GM19452 (cell line): ENCODE results near the gene ERGIC1.

ENCODE experiments used
- ATAC-seq: cut with Tn5 transposase; IDR thresholded peaks from one replicate; pipeline ENCODE4 v1.9.1; 2021; ENCODE audit not compliant: unreplicated experiment

The ERGIC1 gene

DNA sequence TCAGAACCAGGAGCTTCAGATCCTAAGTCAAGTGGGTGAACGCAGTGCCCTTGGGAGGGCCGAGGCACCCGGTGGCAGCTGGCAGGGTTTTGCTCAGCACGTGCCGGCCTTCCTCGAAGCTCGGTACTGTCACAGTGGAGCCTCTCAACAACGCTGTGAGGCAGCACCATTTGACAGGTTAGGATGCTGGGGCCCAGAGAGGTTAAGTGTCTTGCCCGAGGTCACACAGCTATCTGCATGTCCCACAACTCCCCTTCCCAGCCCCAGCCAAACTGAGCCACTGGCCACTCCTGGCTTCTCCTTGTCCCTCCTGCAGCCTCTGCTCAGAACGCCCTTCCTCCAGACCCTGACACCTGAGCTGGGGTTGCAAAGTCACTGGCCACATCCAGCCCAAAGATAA, 81.5 kb downstream of the ERGIC1 start:
- no peak for ATAC-seq

DNA sequence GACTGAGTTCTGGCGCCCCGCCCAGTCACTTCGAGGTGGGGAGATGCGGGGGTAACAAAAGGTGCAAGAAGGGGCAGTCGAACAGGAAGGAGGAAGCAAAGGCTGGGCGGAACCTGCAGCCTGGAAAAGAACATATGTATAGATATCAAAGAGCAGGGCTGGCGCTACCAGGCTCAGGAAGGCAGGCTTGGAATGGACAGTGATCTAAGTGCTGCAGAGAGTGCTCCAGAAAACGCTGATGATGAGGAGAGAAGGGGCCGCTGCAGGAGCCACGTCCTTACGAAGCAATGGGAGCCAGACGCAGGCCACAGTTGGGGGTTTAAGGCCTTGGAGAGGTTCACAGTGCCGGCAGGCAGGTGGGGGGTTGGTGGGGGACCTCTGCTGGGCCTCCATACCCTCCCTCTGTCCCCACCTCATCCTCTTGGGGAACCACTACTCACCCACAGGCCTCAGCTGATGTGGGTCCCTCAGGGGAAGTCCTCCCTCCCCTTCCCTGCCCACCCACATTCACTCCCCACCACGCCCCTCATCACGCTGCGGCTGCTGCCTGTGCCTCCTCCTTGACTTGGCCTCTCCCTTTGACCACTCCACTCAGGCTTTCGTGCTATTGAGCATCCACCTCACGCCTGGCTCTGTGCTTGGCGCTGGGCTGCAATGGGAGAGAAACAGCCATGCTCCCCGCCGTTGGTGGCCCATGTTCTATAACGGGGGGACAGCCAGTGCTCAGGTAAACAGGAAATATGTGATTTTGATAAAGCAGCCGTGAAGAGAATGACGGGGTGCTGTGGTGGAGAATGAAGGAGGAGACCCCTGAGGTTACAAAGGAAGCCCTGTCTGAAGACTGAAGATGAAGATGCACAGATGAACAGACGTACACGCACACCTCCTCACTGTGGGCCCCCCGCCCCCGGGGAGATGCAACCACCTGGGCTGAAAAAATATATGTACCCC, 84.6 kb downstream of the ERGIC1 start:
- ATAC-seq: no peak

DNA sequence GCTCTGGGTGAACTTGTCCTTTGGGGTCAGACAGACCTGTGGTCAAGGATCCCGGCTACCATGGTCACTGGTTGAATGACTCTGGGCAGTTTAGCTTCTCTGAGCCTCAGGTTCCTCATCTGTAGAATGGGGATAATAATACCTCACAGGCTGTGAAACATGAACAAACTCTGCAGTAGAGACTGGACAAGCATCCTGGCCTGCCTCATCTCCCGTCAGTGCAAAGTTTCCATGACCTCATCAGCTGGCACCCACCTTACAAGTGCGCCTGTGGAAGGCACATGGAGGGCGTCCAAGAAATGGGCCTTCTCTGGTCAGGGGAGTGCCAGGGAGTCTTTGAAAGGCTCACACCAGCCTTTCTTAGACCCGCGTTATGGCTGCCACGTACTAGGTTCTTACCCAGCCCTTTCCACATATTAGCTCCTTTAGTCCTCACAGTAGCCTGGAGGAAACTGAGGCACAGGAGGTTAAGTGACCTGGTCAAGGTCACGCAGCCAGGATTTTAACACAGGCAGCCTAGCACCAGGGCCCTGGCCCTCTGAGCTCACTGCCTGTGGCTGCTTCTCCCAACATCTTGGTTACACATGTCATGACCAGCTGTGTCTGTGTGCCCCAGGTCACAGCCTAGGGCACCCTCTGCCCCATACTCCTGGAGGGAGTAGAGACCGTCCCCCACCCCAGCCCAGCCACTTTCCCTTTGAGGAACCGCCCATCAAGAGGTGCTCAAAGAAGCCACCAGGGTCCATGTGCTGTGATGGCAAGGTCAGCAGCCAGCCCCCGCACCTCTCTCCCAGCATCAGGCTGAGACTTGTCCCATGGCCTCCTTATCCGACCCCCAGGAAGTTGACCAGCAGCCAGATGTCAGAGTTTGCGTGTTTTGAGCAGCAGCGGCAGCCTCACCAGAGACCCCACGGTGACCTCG, 85.7 kb downstream of the ERGIC1 start:
- no peak for ATAC-seq

DNA sequence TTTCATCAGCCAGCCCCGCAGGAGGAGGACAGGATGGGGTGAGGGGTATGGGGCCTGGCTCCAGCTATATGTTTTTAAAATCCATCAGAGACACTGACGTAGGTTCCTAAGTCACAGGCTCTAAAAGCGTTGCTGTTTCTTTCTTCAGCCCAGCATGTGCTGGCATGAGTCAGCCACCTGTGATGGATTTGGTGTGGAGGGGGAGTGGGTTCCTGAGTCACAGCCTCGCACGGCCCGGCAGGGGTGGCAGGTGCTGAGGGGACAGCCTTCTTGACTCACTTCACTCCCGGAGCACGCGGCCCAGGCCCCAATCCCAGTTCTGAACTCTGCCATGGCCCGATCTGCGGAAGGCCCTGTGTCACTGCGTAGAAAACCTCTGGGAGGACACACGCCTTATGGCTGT, 86.4 kb downstream of the ERGIC1 start:
- no peak for ATAC-seq

DNA sequence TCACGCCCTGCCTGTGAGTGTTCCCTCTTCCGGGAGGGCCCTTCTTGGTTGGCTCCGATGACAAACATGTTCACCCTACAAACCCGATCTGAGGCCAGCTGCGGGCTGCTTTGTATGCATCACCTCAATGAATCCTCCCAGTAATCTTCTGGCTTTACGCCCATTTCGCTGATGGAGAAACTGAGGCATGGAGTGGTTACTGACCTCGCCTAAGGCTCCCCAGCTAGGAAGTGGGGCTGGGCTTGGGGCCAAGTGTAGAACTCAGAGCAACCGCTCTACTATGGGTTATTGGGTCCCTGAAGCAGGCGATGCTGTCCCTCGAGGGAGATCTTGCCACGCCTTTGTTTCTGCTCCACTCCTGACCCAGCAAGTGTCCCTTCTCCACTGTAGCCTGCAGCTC, 86.9 kb downstream of the ERGIC1 start:
- ATAC-seq: no peak

DNA sequence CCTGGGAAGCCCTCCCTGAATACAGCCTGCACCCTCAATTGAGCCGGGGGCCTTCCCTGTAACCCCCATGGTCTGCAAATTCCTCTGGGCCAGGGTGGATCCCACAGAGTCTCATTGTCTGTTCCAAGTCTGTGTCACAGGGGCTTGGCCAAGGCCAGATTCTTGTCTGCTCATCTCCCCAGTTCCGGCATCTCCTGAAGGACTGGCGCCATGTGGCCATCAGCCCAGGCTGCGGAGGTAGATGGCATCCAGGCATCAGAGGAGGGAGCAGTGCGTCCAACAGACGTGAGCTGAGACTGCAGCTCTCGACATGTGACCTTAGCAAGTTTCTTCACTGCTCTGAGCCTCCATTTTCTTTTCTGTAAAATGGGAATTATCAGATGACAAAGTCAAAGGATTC, 87.9 kb downstream of the ERGIC1 start:
- no peak for ATAC-seq

DNA sequence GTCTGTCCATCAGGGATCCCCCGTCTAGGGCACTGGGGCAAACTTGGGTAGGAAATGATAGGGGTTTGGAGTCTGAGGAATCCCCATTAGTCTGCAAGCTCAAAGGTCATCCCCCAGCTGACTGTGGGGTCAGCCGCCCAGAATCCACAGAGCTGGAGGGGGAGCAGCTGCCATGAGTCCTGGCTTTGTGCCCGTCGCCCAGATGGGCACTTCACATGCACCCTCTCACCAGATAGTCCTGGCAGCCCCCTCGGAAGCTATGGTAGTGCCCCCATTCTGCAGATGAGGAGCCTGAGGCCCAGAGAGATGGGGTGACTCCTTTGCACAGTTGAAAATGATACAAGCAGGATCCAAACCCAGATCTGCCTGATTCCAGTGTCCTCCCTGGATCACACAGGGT, 89.5 kb downstream of the ERGIC1 start:
- ATAC-seq: no peak

DNA sequence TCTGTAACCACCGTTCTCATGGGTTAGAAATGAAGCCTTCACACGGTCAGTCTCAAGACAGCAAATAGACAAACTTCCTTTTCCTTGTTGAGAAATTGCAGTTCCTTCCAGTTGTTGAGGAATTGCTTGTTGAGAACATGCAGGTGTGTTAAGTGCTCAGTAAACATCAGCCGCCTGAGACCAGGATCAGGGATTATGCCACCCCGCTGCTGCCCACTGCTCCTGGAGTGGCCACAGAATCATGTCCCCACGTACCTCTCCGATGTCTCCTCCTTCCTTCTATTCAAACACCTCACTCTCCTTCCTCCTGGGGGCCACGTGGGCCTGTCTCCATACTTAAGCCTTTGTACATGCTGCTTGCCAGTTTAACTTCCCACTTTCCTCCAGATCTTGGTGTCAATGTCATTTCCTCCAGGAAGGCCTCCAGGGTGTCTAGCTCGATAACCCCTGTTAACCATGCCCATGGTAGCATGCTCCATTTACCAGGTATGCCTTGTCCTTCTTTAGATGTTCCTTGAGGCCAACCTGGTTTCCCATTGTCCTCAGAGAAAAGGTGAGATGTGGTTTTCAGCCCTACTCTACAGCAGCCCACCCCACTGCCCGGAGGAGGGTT, 91.4 kb downstream of the ERGIC1 start:
- ATAC-seq: no peak

- ATAC-seq: no peak
These were observed 92.0 kb downstream of the ERGIC1 start for GRCh38 chr5:172926008-172926523.

DNA sequence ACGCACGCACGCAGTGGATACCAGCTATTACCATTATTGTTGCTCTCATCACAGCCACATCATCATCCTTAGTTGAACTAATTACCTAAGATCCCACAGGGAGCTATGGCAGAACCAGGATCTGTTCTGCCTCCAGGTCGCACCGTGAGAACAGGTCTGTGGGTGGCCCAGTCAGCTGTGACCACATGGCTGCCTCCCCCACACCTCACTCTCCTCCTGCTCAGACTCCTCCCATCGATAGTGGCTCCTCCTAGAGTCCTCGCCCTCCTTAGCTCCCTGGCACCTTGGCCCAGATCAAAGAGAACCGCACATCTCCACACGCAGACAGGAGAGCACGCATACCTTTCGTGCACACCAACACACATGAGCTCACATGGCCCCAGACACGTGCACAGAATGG, 92.7 kb downstream of the ERGIC1 start:
- no peak for ATAC-seq

GRCh38 chr5:172929371-172929838, 95.4 kb downstream of the ERGIC1 start:
- ATAC-seq: no peak

- no peak for ATAC-seq
These were observed 97.0 kb downstream of the ERGIC1 start for GRCh38 chr5:172931001-172931536.

- no peak for ATAC-seq
These were observed 98.4 kb downstream of the ERGIC1 start for GRCh38 chr5:172932313-172933017.

DNA sequence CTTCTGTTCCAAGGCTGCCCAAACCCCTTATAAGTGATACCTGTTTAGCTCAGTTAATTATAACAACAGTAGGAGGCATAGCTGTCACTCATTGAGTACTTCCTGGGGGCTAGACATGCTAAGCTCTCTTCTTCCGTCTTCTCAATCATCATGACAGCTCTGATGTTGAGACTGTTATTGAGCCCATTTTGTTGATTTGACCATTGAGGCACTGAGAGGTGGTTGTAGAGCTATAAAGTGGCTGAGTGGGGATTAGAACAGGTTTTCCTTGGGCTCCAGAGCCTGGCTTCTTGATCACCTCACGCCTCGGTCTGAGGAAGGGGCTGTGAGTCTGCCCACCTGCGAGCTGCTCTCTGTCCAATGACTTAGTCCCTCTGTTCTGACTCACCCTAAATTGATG, 99.2 kb downstream of the ERGIC1 start:
- ATAC-seq: no peak

DNA sequence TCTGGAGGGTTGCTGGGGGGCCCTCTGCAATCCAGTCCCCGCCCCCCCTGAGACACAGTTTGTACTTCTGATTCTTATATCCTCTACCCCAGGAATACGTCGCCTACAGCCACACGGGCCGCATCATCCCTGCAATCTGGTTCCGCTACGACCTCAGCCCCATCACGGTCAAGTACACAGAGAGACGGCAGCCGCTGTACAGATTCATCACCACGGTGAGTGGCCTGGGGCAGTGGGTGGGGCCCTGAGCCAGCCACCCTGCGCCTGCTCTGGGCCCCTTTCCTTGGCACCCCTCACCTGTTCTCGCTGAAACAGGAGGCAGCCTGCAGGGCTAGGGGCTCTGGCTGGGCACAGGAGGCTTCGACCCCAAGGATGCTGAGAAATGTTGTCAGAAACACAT, 101.0 kb downstream of the ERGIC1 start:
- no peak for ATAC-seq

- ATAC-seq: no peak
These were observed 102.3 kb downstream of the ERGIC1 start for GRCh38 chr5:172936401-172936800.

DNA sequence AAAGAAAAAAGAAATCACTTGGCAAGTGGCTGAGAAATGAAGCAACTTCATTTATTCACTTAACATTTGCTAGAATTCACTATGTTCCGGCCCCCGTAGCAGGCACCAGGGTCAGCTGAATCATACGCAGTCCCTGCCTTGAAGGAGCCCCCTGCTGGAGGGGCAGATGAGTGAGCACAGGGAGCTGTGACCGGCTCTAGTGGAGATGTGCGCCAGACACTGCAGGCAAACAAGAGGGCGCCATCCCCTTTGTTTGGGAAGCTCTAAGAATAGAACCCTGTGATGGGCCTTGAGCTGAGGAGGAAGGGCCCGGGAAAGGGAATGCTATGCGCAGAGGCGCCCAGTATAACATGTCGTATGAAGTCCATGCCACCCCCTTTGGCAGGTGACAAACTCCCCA, 105.0 kb downstream of the ERGIC1 start:
- no peak for ATAC-seq

GRCh38 chr5:172939611-172940267, 105.7 kb downstream of the ERGIC1 start:
- ATAC-seq: no peak

DNA sequence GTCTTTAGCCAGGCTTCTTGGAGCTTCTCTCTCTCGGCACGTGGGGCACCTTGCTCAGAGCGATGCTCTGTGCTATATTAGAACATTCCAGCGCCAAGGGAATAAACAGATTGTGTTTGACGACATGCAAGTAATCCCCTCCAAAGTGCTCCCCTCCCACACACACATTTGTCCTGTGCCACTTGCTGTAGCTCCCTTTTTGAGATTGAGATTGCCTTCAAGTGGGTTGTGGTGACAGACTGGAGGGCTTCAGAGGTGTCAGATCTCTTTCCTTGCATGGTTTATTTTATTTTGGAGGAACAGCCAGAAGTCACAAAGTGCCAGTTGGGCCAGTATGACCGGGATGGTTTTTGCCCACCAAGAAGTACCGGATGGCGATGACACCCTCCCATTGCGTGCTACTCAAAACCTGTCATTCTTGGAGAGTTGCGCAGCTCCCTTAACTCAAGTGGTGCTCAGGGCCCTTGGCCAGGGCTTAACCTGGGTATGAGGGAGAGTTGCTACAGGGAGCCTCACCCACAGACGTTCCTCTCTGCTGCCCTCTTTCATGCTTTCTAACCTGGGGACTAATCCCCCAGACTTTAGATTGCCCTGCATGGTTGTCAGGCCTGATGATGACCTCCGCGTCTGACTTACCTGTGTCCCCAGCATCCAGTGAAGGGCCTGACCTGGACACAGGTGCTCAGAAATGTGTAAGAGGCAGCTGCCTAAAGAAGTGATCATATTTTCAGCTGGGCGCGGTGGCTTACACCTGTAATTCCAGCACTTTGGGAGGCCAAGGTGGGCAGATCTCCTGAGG, 106.4 kb downstream of the ERGIC1 start:
- ATAC-seq: no peak
